ENCODE results near the gene ACP5.
A peak's percentile ranks its signal among the peaks of the same experiment; 100 is the strongest.
"Not testable (repeated sequence)": the region's sequence is repeated elsewhere in the genome, so short reads cannot be mapped to it uniquely, and the experiment has no call there.

Gene ACP5

GRCh38 chr19:11581740-11582139, 4.3 kb upstream of the ACP5 start:
- H3K4me3 ChIP-seq (ENCODE audit: low read depth, low read length): no peak overlapping the region
- DNase-seq (ENCODE audit: low read depth): no peak

- no peak overlapping the region for H3K4me3 ChIP-seq (ENCODE audit: low read depth, low read length)
- no peak for DNase-seq (ENCODE audit: low read depth)
Observed at GRCh38 chr19:11580116-11580515, 2.7 kb upstream of the ACP5 start.

DNA sequence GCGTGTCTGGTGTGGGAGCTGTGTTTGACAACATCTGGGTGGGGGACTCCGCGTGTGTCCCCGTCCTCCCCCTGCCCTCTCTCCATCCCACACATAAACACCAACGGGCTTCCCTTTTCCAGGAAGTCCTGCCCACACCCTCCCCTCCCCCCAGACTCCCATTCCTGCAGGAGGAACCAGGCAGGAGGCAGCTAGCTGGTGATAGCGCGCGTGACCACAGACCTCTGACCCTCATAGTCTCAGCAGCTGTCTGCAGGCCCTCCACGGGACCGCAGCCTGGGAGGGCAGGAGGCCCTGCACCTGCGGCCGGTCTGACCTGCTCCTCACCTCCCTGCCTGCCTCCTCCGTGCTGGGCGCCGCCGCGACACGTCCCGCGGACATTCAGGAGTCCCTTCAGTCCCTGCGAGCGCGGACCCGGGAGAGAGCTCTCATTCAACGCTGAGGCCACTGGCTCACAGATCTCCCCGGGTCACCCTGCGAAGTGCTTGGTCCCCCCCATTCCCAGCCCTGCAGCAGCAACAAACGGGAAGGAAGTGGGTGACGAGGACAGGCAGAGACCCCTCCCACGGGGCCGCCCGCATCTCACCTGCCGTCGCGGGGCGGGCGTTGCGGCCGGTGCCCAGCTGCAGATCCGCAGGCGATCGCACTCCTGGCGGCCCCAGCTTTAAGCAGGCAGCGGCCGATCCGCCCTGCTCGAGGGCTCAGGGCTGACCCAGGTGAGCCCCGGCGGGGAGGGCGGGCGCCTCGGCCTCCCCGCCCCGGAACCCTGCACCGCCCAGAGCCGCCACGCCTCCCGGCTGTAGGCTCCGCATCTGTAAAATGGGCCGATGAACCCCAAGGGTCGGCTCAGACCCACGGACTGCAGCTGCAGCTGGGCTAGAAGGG, 1.1 kb upstream of the ACP5 start:
- DNase-seq (ENCODE audit: low read depth): no peak
- H3K4me3 ChIP-seq (ENCODE audit: low read depth, low read length): no peak overlapping the region

- no peak overlapping the region for H3K4me3 ChIP-seq (ENCODE audit: low read depth, low read length)
- DNase-seq (ENCODE audit: low read depth): no peak
Observed at GRCh38 chr19:11576227-11576626, 1.2 kb downstream of the ACP5 start.

DNA sequence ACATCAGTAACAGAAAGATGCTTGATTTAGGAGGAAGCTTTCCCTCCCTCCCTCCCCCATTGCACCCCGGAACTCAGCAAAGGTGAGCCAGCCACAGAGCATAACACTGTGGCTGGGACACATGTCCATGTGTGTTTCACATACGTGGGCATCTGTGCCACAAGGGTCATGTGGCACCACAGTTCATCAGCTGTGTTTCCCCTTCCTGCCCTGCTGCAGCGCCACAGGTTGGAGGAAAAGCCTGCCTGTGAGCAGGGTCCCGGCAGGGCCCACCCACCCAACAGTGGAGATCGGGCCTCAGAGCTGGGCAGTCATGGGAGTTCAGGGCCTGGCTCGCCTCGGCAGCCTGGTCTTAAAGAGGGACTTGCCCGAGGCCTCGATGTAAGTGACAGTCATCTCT, 2.8 kb downstream of the ACP5 start:
- DNase-seq (ENCODE audit: low read depth): no peak
- H3K4me3 ChIP-seq (ENCODE audit: low read depth, low read length): no peak overlapping the region

GRCh38 chr19:11573763-11574162, 3.7 kb downstream of the ACP5 start:
- not testable (repeated sequence) for DNase-seq (ENCODE audit: low read depth); H3K4me3 ChIP-seq (ENCODE audit: low read depth, low read length)

DNA sequence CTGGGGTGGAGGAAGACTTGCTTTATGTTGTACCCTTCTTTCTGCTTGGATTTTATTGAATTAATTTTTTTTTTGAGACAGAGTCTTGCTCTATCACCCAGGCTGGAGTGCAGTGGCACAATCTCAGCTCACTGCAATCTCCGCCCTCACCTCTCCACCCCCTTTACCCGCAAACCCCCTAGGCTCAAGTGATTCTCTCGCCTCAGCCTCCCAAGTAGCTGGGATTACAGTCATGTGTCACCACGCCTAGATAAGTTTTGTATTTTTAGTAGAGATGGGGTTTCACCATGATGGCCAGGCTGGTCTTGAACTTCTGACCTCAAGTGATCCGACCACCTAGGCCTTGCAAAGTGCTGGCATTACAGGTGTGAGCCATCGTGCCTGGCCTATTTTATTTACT, 4.1 kb downstream of the ACP5 start:
- not testable (repeated sequence) for DNase-seq (ENCODE audit: low read depth); H3K4me3 ChIP-seq (ENCODE audit: low read depth, low read length)

DNA sequence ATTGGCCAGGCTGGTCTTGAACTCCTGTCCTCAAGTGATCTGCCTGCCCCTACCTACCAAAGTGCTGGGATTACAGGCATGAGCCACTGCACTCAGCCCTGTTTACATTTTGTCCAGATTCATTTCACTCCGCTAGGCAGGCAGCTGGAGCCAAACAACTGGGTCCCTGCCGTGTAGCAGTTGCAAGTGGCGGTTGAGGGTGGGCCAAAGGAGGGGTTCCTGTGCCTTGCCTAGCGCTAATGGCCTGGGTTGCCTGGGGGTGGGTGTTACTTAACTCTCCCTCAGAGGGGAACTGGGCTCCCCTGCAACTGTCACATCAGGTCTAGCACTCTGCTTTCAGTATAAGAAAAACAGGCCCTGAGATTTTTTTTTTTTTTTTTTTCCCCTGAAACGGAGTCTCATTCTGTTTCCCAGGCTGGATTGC, 7.4 kb downstream of the ACP5 start:
- DNase-seq (ENCODE audit: low read depth): no peak
- H3K4me3 ChIP-seq (ENCODE audit: low read depth, low read length): no peak overlapping the region

- no peak overlapping the region for H3K4me3 ChIP-seq (ENCODE audit: low read depth, low read length)
- DNase-seq (ENCODE audit: low read depth): no peak
Observed at GRCh38 chr19:11566164-11566563, 11.3 kb downstream of the ACP5 start.

- H3K4me3 ChIP-seq (ENCODE audit: low read depth, low read length); DNase-seq (ENCODE audit: low read depth): not testable (repeated sequence)
Observed at GRCh38 chr19:11565649-11565980, 11.8 kb downstream of the ACP5 start.

- not testable (repeated sequence) for DNase-seq (ENCODE audit: low read depth); H3K4me3 ChIP-seq (ENCODE audit: low read depth, low read length)
Observed at GRCh38 chr19:11564082-11564807, 13.2 kb downstream of the ACP5 start.

GRCh38 chr19:11563532-11563931, 13.9 kb downstream of the ACP5 start:
- DNase-seq (ENCODE audit: low read depth): no peak
- H3K4me3 ChIP-seq (ENCODE audit: low read depth, low read length): no peak overlapping the region

DNA sequence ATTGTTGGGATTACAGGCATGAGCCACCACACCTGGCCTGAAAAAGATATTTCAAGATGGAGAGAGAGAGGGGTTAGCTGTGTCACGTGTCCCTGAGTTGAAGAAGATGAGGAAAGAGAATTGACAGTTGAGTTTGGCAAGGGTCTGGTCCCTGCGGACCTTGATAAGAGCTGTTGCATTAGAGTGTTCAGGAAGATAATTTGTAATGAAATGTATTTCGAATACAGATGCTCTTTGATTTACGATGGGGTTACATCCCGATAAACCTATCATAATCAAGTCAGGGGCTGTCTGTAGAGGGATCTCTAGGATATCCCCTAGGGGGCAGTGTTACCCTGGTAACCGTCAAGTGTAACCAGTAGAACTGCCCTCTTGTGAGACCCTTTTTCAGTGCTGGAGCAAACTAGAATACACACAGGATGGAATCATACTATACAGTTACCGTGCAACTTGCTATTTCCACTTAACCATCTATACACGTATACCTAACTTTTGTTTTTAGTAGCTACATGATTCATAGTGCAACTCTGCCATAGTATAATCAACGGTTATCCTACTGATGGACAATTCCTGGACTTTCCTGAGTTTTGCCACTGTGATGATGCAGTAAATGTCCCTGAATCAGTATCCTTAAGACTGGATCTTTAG, 16.9 kb downstream of the ACP5 start:
- DNase-seq (ENCODE audit: low read depth): peak; percentile 47

GRCh38 chr19:11558881-11559828, 18.3 kb downstream of the ACP5 start, which contains the start of gene ELOF1:
ELOF1 (minus strand) TSS chr19:11559230; CDS start chr19:11554347, 4,883 bp downstream.
- H3K4me3 ChIP-seq (ENCODE audit: low read depth, low read length): peak within 1 kb of the TSS; percentile 99
- peak; percentile 93 for DNase-seq (ENCODE audit: low read depth)

More for the DNA sequence above, 16.9 kb downstream of the ACP5 start:
- H3K4me3 ChIP-seq (ENCODE audit: low read depth, low read length): no peak overlapping the region

GRCh38 chr19:11556634-11557420, 20.6 kb downstream of the ACP5 start:
- DNase-seq (ENCODE audit: low read depth): no peak
- H3K4me3 ChIP-seq (ENCODE audit: low read depth, low read length): no peak overlapping the region

DNA sequence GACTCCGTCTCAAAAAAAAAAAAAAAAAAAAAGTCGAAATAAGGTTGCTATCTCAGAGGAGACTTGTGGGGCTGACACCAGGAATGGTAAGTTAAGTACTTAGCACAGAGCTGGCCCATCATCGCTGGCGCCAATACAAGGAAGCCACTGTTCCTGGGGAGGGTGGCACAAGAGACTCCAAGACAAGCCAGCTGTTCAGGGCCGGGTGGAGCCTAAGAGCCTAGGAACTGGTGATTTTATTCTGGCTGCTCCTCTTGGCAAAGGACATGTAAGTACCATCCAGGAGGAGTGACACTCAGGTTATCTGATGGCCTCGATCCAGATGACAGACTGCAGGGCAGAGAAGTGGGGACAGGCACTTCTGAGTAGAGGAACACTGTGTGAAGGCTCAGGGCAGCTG, 22.2 kb downstream of the ACP5 start:
- DNase-seq (ENCODE audit: low read depth): no peak
- no peak overlapping the region for H3K4me3 ChIP-seq (ENCODE audit: low read depth, low read length)

- no peak overlapping the region for H3K4me3 ChIP-seq (ENCODE audit: low read depth, low read length)
- DNase-seq (ENCODE audit: low read depth): no peak
Observed at GRCh38 chr19:11554160-11554559, 23.3 kb downstream of the ACP5 start.

- no peak for DNase-seq (ENCODE audit: low read depth)
- H3K4me3 ChIP-seq (ENCODE audit: low read depth, low read length): no peak overlapping the region
Observed at GRCh38 chr19:11552666-11553372, 24.6 kb downstream of the ACP5 start.
